Keratinocyte (primary cell): ENCODE measurements around the gene ZNF516. TPM values are rescaled to one million over a fixed set of nuclear protein-coding genes. Genes with fewer than 3 reads are reported as not detected.

ENCODE experiments used
- DNase-seq: peaks from one replicate; pipeline ENCODE4 v3.0.0-alpha.2; 2011; ENCODE audit warnings: low read depth, missing footprints, low spot score
- FAIRE-seq: peaks from 2 replicates; lab custom pipeline; 2011; peaks lifted over from hg19 to GRCh38; lab: Jason Lieb, UNC
- H2AFZ ChIP-seq: 2 replicates; pipeline ENCODE4 v1.6.0; 2012; ENCODE audit warnings: low read length, control low read depth, inconsistent platforms; ENCODE audit not compliant: control insufficient read depth
- H3K27ac ChIP-seq: 2 replicates; pipeline ENCODE4 v1.5.1; 2011; ENCODE audit warnings: low read length; ENCODE audit not compliant: control insufficient read depth, insufficient read depth
- H3K27me3 ChIP-seq: 3 replicates; pipeline ENCODE4 v1.6.0; 2011; ENCODE audit warnings: low read length; ENCODE audit not compliant: control insufficient read depth, insufficient read depth; ENCODE audit errors: extremely low read depth
- H3K36me3 ChIP-seq, 2 experiments: 2 replicates in 1 of 2; 3 replicates in 1 of 2; pipeline ENCODE4 v1.5.1; 2011; ENCODE audit warnings: low read length in 2 of 2, mild to moderate bottlenecking in 1 of 2; ENCODE audit not compliant: control insufficient read depth in 2 of 2, insufficient read depth in 2 of 2; ENCODE audit errors: extremely low read depth in 1 of 2
- H3K4me1 ChIP-seq: 3 replicates; pipeline ENCODE4 v1.5.1; 2011; ENCODE audit warnings: low read length; ENCODE audit not compliant: control insufficient read depth, insufficient read depth; ENCODE audit errors: extremely low read depth
- H3K4me2 ChIP-seq: 3 replicates; pipeline ENCODE4 v1.6.0; 2011; ENCODE audit warnings: low read depth, low read length; ENCODE audit not compliant: control insufficient read depth, insufficient read depth; ENCODE audit errors: extremely low read depth
- H3K4me3 ChIP-seq, 3 experiments: fragments of 200-600 bp in 1 of 3; sonication (generic) in 1 of 3; 2 replicates in 2 of 3; 3 replicates in 1 of 3; pipeline ENCODE4 v1.5.1; 2011 to 2016; ENCODE audit warnings: low read length in 3 of 3, mild to moderate bottlenecking in 3 of 3, control low read depth in 2 of 3, inconsistent platforms in 1 of 3, low read depth in 1 of 3, mixed read lengths in 1 of 3, mixed run types in 1 of 3, moderate library complexity in 1 of 3; ENCODE audit not compliant: control insufficient read depth in 2 of 3, insufficient read depth in 2 of 3; ENCODE audit errors: extremely low read depth in 1 of 3
- H3K79me2 ChIP-seq: 2 replicates; pipeline ENCODE4 v1.6.0; 2012; ENCODE audit warnings: low read length; ENCODE audit not compliant: control insufficient read depth, insufficient read depth
- H3K9ac ChIP-seq: 3 replicates; pipeline ENCODE4 v1.6.0; 2011; ENCODE audit warnings: low read length; ENCODE audit not compliant: control insufficient read depth, insufficient read depth; ENCODE audit errors: extremely low read depth
- H3K9me1 ChIP-seq: 3 replicates; pipeline ENCODE4 v1.6.0; 2011; ENCODE audit warnings: low read length; ENCODE audit not compliant: control insufficient read depth, insufficient read depth; ENCODE audit errors: extremely low read depth
- H3K9me3 ChIP-seq: 2 replicates; pipeline ENCODE4 v1.5.1; 2012; ENCODE audit warnings: low read depth, low read length; ENCODE audit not compliant: control insufficient read depth
- H4K20me1 ChIP-seq: 3 replicates; pipeline ENCODE4 v1.6.0; 2011; ENCODE audit warnings: low read length; ENCODE audit not compliant: control insufficient read depth, insufficient read depth; ENCODE audit errors: extremely low read depth
- EZH2 ChIP-seq: IDR thresholded peaks from one replicate; pipeline ENCODE4 v1.6.1; 2012; ENCODE audit warnings: inconsistent platforms, mild to moderate bottlenecking, low read length, moderate library complexity
- dilution Hi-C: fragments of 300-500 bp; cut with MboI; formaldehyde crosslinking; loops from one replicate; pipeline ENCODE4 v1.7.0; 2020; ENCODE audit warnings: low sequenced_read_pairs; ENCODE audit not compliant: extremely low pct_ligation_motif_present
- polyA plus RNA-seq, 5 experiments: library from polyadenylated mRNA; depleted of rRNA in 3 of 5; stranded (reverse) in 3 of 5; stranded (forward) in 1 of 5; unstranded in 1 of 5; fragments of >200 nt; gene quantifications; 1 replicate in 1 of 5; 2 replicates in 3 of 5; 3 replicates in 1 of 5; pipeline versions ENCODE4 v1.2.1 to v1.2.3, GENCODE V29; 2011 to 2012; ENCODE audit warnings: missing spikeins in 2 of 5, low read depth in 1 of 5, low replicate concordance in 1 of 5
- TF ChIP-seq, protein P1 (sequence below), 3 experiments: IDR thresholded peaks in 1 of 3; conservative IDR thresholded peaks in 1 of 3; optimal IDR thresholded peaks in 1 of 3; 2 replicates in 2 of 3; 3 replicates in 1 of 3; pipeline versions ENCODE3 to v1.5.1; 2011; ENCODE audit warnings: low read length in 3 of 3, mild to moderate bottlenecking in 3 of 3, moderate library complexity in 2 of 3, control low read depth in 1 of 3, inconsistent platforms in 1 of 3; ENCODE audit not compliant: insufficient read depth in 2 of 3; ENCODE audit errors: extremely low read depth in 1 of 3

Gene ZNF516
- polyA plus RNA-seq, 1 donor (not counting 4 experiments of a cell fraction or from before 2014, with no cell fraction given), result 9.3 TPM

DNA sequence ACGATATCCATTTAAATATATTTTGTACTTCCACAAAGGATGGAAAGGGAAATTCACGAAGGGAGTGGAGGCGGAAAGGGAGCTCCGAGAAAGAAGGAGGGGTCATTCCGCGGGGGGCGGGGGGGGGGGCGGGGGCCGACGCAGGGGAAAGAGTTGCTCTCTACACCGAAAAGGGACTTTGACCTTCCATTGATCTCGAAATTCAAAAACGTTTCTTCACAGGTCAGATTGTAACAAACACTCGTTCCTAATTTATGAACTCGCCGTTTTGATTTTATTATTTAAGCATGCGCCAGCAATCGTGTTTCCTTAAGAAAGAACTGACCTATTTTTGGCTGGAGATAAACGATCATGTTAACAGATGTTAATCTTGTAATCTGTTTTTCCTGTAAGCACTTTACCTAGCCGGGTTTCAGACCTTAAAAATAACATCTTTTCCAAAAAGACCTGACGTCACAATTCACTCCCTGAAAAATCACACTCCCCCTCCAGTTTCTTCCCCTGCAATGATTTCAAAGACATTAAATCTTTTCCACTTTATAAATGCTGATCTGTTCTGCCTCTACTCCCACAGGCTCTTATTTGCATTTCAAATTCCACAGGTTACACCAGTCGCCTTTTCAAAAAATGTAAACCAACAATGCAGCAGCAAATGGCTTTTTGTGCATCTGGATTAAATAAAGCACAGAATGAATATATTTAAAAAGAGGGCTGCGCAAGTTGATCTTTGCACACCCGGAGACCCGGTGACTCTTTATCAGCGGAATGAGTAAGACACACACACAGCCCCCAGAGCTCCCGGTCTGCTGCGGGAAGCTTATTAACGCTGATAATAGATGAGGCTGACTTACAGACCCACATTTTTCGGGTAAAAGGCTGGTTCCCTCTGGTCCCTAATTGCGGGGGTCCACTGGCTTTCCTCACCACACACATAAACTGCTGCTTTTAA, 1.6 kb downstream of the ZNF516 start:
- peaks cover 35% of the 10 kb centered on the region for H3K79me2 ChIP-seq
- H4K20me1 ChIP-seq, result peaks cover 2% of the 10 kb centered on the region
- no peaks in the 10 kb centered on the region for H3K36me3 ChIP-seq
- no peak for TF ChIP-seq EZH2
- TF ChIP-seq, protein P1, sequence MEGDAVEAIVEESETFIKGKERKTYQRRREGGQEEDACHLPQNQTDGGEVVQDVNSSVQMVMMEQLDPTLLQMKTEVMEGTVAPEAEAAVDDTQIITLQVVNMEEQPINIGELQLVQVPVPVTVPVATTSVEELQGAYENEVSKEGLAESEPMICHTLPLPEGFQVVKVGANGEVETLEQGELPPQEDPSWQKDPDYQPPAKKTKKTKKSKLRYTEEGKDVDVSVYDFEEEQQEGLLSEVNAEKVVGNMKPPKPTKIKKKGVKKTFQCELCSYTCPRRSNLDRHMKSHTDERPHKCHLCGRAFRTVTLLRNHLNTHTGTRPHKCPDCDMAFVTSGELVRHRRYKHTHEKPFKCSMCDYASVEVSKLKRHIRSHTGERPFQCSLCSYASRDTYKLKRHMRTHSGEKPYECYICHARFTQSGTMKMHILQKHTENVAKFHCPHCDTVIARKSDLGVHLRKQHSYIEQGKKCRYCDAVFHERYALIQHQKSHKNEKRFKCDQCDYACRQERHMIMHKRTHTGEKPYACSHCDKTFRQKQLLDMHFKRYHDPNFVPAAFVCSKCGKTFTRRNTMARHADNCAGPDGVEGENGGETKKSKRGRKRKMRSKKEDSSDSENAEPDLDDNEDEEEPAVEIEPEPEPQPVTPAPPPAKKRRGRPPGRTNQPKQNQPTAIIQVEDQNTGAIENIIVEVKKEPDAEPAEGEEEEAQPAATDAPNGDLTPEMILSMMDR (optimal IDR thresholded peaks at IDR 0.05 in 1 of 3, IDR thresholded peaks at IDR 0.05 in 1 of 3, conservative IDR thresholded peaks at IDR 0.05 in 1 of 3; ENCODE audit: extremely low read depth in 1 of 3, insufficient read depth in 2 of 3, low read length in 3 of 3), result no peak
- no peaks in the 10 kb centered on the region for H3K9me3 ChIP-seq
- FAIRE-seq (no peak), DNase-seq (no peak)
- peak overlapping the region; percentile 80 for H3K27ac ChIP-seq
- H3K4me3 ChIP-seq, result peak overlapping the region; percentile 73 to 92 (median 78)
- H3K4me2 ChIP-seq, result peak overlapping the region; percentile 73
- dilution Hi-C loops, result no loop called here
- peak overlapping the region; percentile 85 for H3K9ac ChIP-seq
- H3K27me3 ChIP-seq, result no peaks in the 10 kb centered on the region
- H3K9me1 ChIP-seq, result no peaks in the 10 kb centered on the region
- H2AFZ ChIP-seq, result peak overlapping the region; percentile 84
- H3K4me1 ChIP-seq, result peaks cover 28% of the 10 kb centered on the region

DNA sequence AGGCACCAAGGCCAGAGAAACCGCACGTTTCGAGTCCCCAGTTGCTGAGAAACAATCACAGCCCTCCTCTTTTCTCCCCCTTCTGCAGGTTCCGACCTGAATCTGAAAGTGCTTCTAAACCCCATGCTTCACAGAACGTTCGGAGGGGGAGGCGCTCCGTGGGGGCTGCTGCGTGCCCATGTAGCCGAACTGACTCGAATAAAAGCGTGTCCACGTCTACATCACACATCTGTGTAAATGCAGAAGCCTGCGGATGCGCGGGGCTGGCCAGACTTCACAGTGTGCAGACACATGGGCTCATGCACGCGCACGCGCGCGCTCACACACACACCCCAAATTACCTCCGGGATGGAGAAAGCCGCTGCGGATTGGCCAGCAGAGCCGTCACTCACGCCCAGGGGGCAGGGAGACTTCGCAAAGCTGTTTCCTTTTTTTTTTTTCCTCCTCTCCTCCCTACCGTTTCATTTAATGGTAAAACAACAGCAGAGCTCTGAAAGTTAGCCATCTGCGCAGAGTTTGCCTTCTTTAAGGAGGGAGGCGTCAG, 2.3 kb downstream of the ZNF516 start:
- H2AFZ ChIP-seq, result peak overlapping the region; percentile 84
- dilution Hi-C loops, result no loop called here
- peak; percentile 94 for FAIRE-seq
- TF ChIP-seq, protein P1 (optimal IDR thresholded peaks at IDR 0.05 in 1 of 3, IDR thresholded peaks at IDR 0.05 in 1 of 3, conservative IDR thresholded peaks at IDR 0.05 in 1 of 3; ENCODE audit: extremely low read depth in 1 of 3, insufficient read depth in 2 of 3, low read length in 3 of 3), result no peak
- no peak for TF ChIP-seq EZH2
- no peaks in the 10 kb centered on the region for H3K9me1 ChIP-seq
- peaks cover 0 to 1% of the 10 kb centered on the region in 2 experiments for H3K36me3 ChIP-seq
- H3K4me3 ChIP-seq, result peak overlapping the region; percentile 73 to 92 (median 78)
- H3K9ac ChIP-seq, result peak overlapping the region; percentile 85
- DNase-seq, result peak; percentile 87
- H3K4me2 ChIP-seq, result peak overlapping the region; percentile 73
- H3K4me1 ChIP-seq, result peaks cover 32% of the 10 kb centered on the region
- peaks cover 43% of the 10 kb centered on the region for H3K79me2 ChIP-seq
- H3K27me3 ChIP-seq, result no peaks in the 10 kb centered on the region
- peaks cover 7% of the 10 kb centered on the region for H4K20me1 ChIP-seq
- peak overlapping the region; percentile 80 for H3K27ac ChIP-seq
- H3K9me3 ChIP-seq, result no peaks in the 10 kb centered on the region
